Upper lobe of right lung (tissue), 1 donor: ENCODE measurements around the gene ATP5ME. TPM values are rescaled to one million over a fixed set of nuclear protein-coding genes. Genes with fewer than 3 reads are reported as not detected.

ENCODE experiments used
- ATAC-seq: fragments of 200-7000 bp; cut with Tn5 transposase; one replicate; pipeline ENCODE4 v1.9.1; 2020; ENCODE audit warnings: mild to moderate bottlenecking, moderate library complexity
- DNase-seq: peaks from one replicate; pipeline ENCODE4 v3.0.0-alpha.2; 2020
- H3K27ac ChIP-seq: fragments of 200-600 bp; one replicate; pipeline ENCODE4 v1.8.0; 2022
- H3K27me3 ChIP-seq: fragments of 200-600 bp; one replicate; pipeline ENCODE4 v1.8.0; 2022; ENCODE audit warnings: mild to moderate bottlenecking
- H3K36me3 ChIP-seq: fragments of 200-600 bp; one replicate; pipeline ENCODE4 v1.8.0; 2022
- H3K4me1 ChIP-seq: fragments of 200-600 bp; one replicate; pipeline ENCODE4 v1.8.0; 2022
- H3K4me3 ChIP-seq: fragments of 200-600 bp; one replicate; pipeline ENCODE4 v1.8.0; 2022; ENCODE audit warnings: mild to moderate bottlenecking
- H3K9me3 ChIP-seq: fragments of 200-600 bp; one replicate; pipeline ENCODE4 v1.8.0; 2022
- CTCF ChIP-seq: fragments of 200-600 bp; IDR thresholded peaks from one replicate; pipeline ENCODE4 v1.8.0; 2022; ENCODE audit warnings: antibody characterized with exemption
- intact Hi-C: fragments of 100-400 bp; cut with DNase I; formaldehyde crosslinking; loops from one replicate; pipeline ENCODE4 v1.11.0; 2022
- total RNA-seq: library from RNA; stranded (reverse); fragmentation: NEBNext Ultra II Directional; extraction: Animal tissue kit (Norgen Biotek cat#: 25700); gene quantifications from one replicate; pipeline ENCODE4 v1.2.1, GENCODE V29; 2021
- donor health status: DM: no; HTN: yes; CAD: no; lungs with severe emphysema.

Gene ATP5ME
- total RNA-seq, 1 donor from 2014 or later, result 167 TPM

GRCh38 chr4:629636-629914 lies 44.5 kb downstream of the ATP5ME start:
- H3K9me3 ChIP-seq, result no peaks in the 10 kb centered on the region
- no peak for DNase-seq
- ATAC-seq, result no peak
- H3K36me3 ChIP-seq, result no peaks in the 10 kb centered on the region
- intact Hi-C loops, result no loop called here
- TF ChIP-seq CTCF, result no peak
- no peak overlapping the region for H3K4me3 ChIP-seq
- no peaks in the 10 kb centered on the region for H3K4me1 ChIP-seq
- peaks cover 6% of the 10 kb centered on the region for H3K27me3 ChIP-seq
- no peak overlapping the region for H3K27ac ChIP-seq

- intact Hi-C loops, result no loop called here
- no peaks in the 10 kb centered on the region for H3K9me3 ChIP-seq
- no peak overlapping the region for H3K27ac ChIP-seq
- no peak overlapping the region for H3K4me3 ChIP-seq
- TF ChIP-seq CTCF, result no peak
- DNase-seq, result no peak
- ATAC-seq, result no peak
- no peaks in the 10 kb centered on the region for H3K4me1 ChIP-seq
- H3K36me3 ChIP-seq, result no peaks in the 10 kb centered on the region
- H3K27me3 ChIP-seq, result peaks cover 6% of the 10 kb centered on the region
These were observed 45.0 kb downstream of the ATP5ME start for GRCh38 chr4:628821-629635.

GRCh38 chr4:628311-628741 lies 45.8 kb downstream of the ATP5ME start:
- H3K27me3 ChIP-seq, result peaks cover 6% of the 10 kb centered on the region
- H3K9me3 ChIP-seq, result no peaks in the 10 kb centered on the region
- no peaks in the 10 kb centered on the region for H3K4me1 ChIP-seq
- no peak for DNase-seq
- TF ChIP-seq CTCF, result no peak
- H3K27ac ChIP-seq, result no peak overlapping the region
- no peak for ATAC-seq
- H3K36me3 ChIP-seq, result no peaks in the 10 kb centered on the region
- no peak overlapping the region for H3K4me3 ChIP-seq
- intact Hi-C loops, result no loop called here

- H3K4me3 ChIP-seq, result no peak overlapping the region
- no peak for TF ChIP-seq CTCF
- H3K27ac ChIP-seq, result no peak overlapping the region
- intact Hi-C loops, result no loop called here
- H3K4me1 ChIP-seq, result no peaks in the 10 kb centered on the region
- ATAC-seq (no peak), DNase-seq (no peak)
- no peaks in the 10 kb centered on the region for H3K36me3 ChIP-seq
- H3K27me3 ChIP-seq, result peaks cover 6% of the 10 kb centered on the region
- no peaks in the 10 kb centered on the region for H3K9me3 ChIP-seq
These were observed 46.5 kb downstream of the ATP5ME start for GRCh38 chr4:627347-628125.

GRCh38 chr4:626201-627091 lies 47.6 kb downstream of the ATP5ME start:
- ATAC-seq, result no peak
- DNase-seq, result no peak
- Histone ChIP-seq H3K27me3 (peaks cover 6% of the 10 kb centered on the region), H3K9me3 (no peaks in the 10 kb centered on the region), H3K27ac (no peak overlapping the region), H3K4me3 (no peak overlapping the region), H3K4me1 (no peaks in the 10 kb centered on the region), H3K36me3 (no peaks in the 10 kb centered on the region)
- TF ChIP-seq CTCF, result no peak
- intact Hi-C loops, result no loop called here
